B cell (primary cell): ENCODE data around the gene LMO1. TPM values are rescaled to one million over a fixed set of nuclear protein-coding genes. Genes with fewer than 3 reads are reported as not detected.

Source experiments
- ATAC-seq: fragments of 200-7000 bp; cut with Tn5 transposase; one replicate; pipeline ENCODE4 v1.10.0; 2021; ENCODE audit warnings: low read depth, mild to moderate bottlenecking, moderate number of reproducible peaks, moderate library complexity
- CTCF ChIA-PET: fragments of 350-600 bp; sonication (Branson Sonifier 250); formaldehyde crosslinking; loops from one replicate; lab custom pipeline; 2021; ENCODE audit warnings: antibody characterized with exemption, inconsistent platforms; lab: Charles Lee
- POLR2A ChIA-PET: fragments of 350-600 bp; sonication (Branson Sonifier 250); formaldehyde crosslinking; loops from one replicate; lab custom pipeline; 2021; ENCODE audit warnings: antibody characterized with exemption; lab: Charles Lee
- DNase-seq: peaks from one replicate; pipeline ENCODE4 v3.0.0; 2013
- H2AFZ ChIP-seq: 2 replicates; pipeline ENCODE4 v1.6.1; 2012; ENCODE audit warnings: mild to moderate bottlenecking, low read depth, low read length; ENCODE audit not compliant: insufficient read depth, poor library complexity, severe bottlenecking
- H3K27ac ChIP-seq, 2 donors: 1 replicate in 1 of 2; 2 replicates in 1 of 2; pipeline ENCODE4 v1.5.1; 2012 to 2013; ENCODE audit warnings: low read length in 2 of 2, mild to moderate bottlenecking in 2 of 2, moderate library complexity in 1 of 2
- H3K27me3 ChIP-seq, 4 experiments: fragments of 200-600 bp in 1 of 4; sonication (generic) in 1 of 4; replicated peaks in 1 of 4; 1 replicate in 2 of 4; 2 replicates in 2 of 4; pipeline versions ENCODE4 v1.6.1 to v1.7.0; 2013 to 2016; ENCODE audit warnings: low read length in 3 of 4, mild to moderate bottlenecking in 2 of 4, mixed read lengths in 1 of 4, moderate library complexity in 1 of 4; ENCODE audit not compliant: insufficient read depth in 4 of 4, control insufficient read depth in 3 of 4; ENCODE audit errors: control extremely low read depth in 1 of 4
- H3K36me3 ChIP-seq, 2 experiments: replicated peaks in 1 of 2; 1 replicate in 1 of 2; 2 replicates in 1 of 2; pipeline versions ENCODE4 v1.6.1 to v1.7.1; 2013; ENCODE audit warnings: low read length in 1 of 2; ENCODE audit not compliant: insufficient read depth in 2 of 2, control insufficient read depth in 1 of 2; ENCODE audit errors: control extremely low read depth in 1 of 2, extremely low read depth in 1 of 2
- H3K4me1 ChIP-seq, 2 donors: fragments of 200-600 bp in 1 of 2; sonication (generic) in 1 of 2; 1 replicate in 1 of 2; 2 replicates in 1 of 2; pipeline versions ENCODE4 v1.5.1 to v1.6.1; 2013 to 2017; ENCODE audit warnings: low read length in 2 of 2; ENCODE audit not compliant: control insufficient read depth in 2 of 2, insufficient read depth in 2 of 2
- H3K4me2 ChIP-seq: replicated peaks from 2 replicates; pipeline ENCODE3; 2012; ENCODE audit warnings: mild to moderate bottlenecking, low read depth, low read length; ENCODE audit not compliant: poor library complexity, severe bottlenecking
- H3K4me3 ChIP-seq, 5 experiments: fragments of 200-600 bp in 1 of 5; sonication (generic) in 1 of 5; 1 replicate in 3 of 5; 2 replicates in 2 of 5; pipeline versions ENCODE4 v1.5.1 to v1.7.0; 2011 to 2016; ENCODE audit warnings: low read length in 4 of 5, mild to moderate bottlenecking in 4 of 5, low read depth in 2 of 5, control low read depth in 1 of 5, moderate library complexity in 1 of 5; ENCODE audit not compliant: insufficient read depth in 1 of 5; ENCODE audit errors: control extremely low read depth in 1 of 5, extremely low read depth in 1 of 5
- H3K79me2 ChIP-seq: fragments of 200-600 bp; sonication (generic); one replicate; pipeline ENCODE4 v1.6.0; 2016; ENCODE audit warnings: low read length; ENCODE audit not compliant: control insufficient read depth, insufficient read depth
- H3K9ac ChIP-seq: fragments of 200-600 bp; sonication (generic); 2 replicates; pipeline ENCODE4 v1.6.1; 2017; ENCODE audit warnings: mild to moderate bottlenecking, low read length, moderate library complexity
- H3K9me3 ChIP-seq, 3 donors: one replicate each; pipeline versions ENCODE4 v1.6.1 to v1.7.1; 2013; ENCODE audit warnings: low read length in 2 of 3; ENCODE audit not compliant: control insufficient read depth in 2 of 3, insufficient read depth in 1 of 3; ENCODE audit errors: control extremely low read depth in 1 of 3
- H4K20me1 ChIP-seq: 2 replicates; pipeline ENCODE4 v1.6.0; 2012; ENCODE audit warnings: mild to moderate bottlenecking, low read length; ENCODE audit not compliant: insufficient read depth, control insufficient read depth, poor library complexity, severe bottlenecking
- H3K27ac Mint-ChIP-seq: one replicate; pipeline ENCODE4 v1.8.0; 2021; ENCODE audit warnings: mixed read lengths
- H3K27me3 Mint-ChIP-seq: one replicate; pipeline ENCODE4 v1.8.0; 2021; ENCODE audit warnings: mixed read lengths
- H3K4me1 Mint-ChIP-seq: one replicate; pipeline ENCODE4 v1.8.0; 2021; ENCODE audit warnings: mixed read lengths
- H3K4me3 Mint-ChIP-seq: one replicate; pipeline ENCODE4 v1.8.0; 2021; ENCODE audit warnings: mixed read lengths
- H3K9me3 Mint-ChIP-seq: one replicate; pipeline ENCODE4 v1.8.0; 2022; ENCODE audit warnings: mixed read lengths; ENCODE audit not compliant: insufficient read depth
- EZH2 ChIP-seq: IDR thresholded peaks from 2 replicates; pipeline ENCODE4 v1.6.1; 2012; ENCODE audit warnings: borderline replicate concordance, low read depth, mild to moderate bottlenecking, moderate library complexity, low read length; ENCODE audit not compliant: insufficient read depth, poor library complexity, severe bottlenecking
- WGBS: methylation state at CpG from one replicate; pipeline ENCODE4 v1.1.5; 2013; ENCODE audit warnings: missing lambda C conversion rate; ENCODE audit not compliant: insufficient coverage; 5-methylcytosine and 5-hydroxymethylcytosine counted together
- intact Hi-C: fragments of 100-400 bp; cut with micrococcal nuclease; formaldehyde crosslinking; loops from one replicate; pipeline ENCODE4 v1.10.0; 2022
- polyA plus RNA-seq: library from polyadenylated mRNA; depleted of rRNA; stranded (reverse); fragments of >200 nt; gene quantifications from 2 replicates; pipeline ENCODE4 v1.2.3, GENCODE V29; 2012
- total RNA-seq, 2 donors: library from RNA; stranded (reverse); fragments of 120-200 nt in 1 of 2; gene quantifications; 1 replicate in 1 of 2; 2 replicates in 1 of 2; pipeline versions ENCODE4 v1.2.3 to v1.2.4, GENCODE V29; 2013 to 2022

LMO1 gene
- total and polyA plus RNA-seq, 2 donors (not counting 1 experiment from before 2014, with no cell fraction given) = 0.22 TPM; not detected in 1

DNA sequence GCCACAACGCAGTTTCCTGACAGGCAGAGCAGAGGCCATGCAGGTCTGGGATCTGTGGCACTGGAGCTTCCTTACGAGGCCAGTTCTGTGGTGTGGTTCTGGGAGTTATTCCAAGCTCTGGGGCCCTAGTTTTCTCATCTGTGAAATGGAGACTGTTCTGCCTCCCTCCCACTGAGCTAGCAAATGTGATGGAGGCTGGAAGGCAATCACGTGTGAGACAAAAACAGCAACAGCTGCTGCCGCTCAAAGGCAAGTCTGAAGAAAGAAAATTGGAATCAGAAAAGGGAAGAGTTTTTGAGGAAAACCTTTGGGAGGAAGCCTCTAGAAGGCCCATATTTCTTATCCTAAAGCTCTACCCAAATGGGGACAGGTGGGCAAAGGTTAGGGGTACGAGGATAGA lies 86.5 kb downstream of the LMO1 start:
- Mint-ChIP-seq H3K4me1 (no peaks in the 10 kb centered on the region), H3K9me3 (no peaks in the 10 kb centered on the region), H3K27me3 (peaks cover 41% of the 10 kb centered on the region), H3K27ac (no peak overlapping the region), H3K4me3 (no peak overlapping the region)
- no peaks in the 10 kb centered on the region for H3K79me2 ChIP-seq
- H3K9me3 ChIP-seq = no peaks in the 10 kb centered on the region
- ChIA-PET CTCF (no interaction called here), POLR2A (no interaction called here)
- no peak overlapping the region for H3K4me2 ChIP-seq
- ATAC-seq = no peak
- no peaks in the 10 kb centered on the region for H3K36me3 ChIP-seq
- no peak overlapping the region for H3K9ac ChIP-seq
- H2AFZ ChIP-seq = no peak overlapping the region
- peaks cover 0 to 15% (median 2%) of the 10 kb centered on the region in 4 experiments for H3K27me3 ChIP-seq
- intact Hi-C loops = no loop called here
- H3K4me1 ChIP-seq = no peaks in the 10 kb centered on the region
- no peaks in the 10 kb centered on the region for H4K20me1 ChIP-seq
- no peak overlapping the region for H3K27ac ChIP-seq
- WGBS = 70% methylated on average over 3 of the region's 5 CpGs
- no peak for TF ChIP-seq EZH2
- no peak for DNase-seq
- no peak overlapping the region for H3K4me3 ChIP-seq

Other genes with a start within 250 kb of the LMO1 start
- gene TUB, start 182.7 kb downstream of the LMO1 start, total RNA-seq = 0.10 TPM in 1 of 2 replicates, not detected in the other
- gene TUB, start 182.7 kb downstream of the LMO1 start, polyA plus RNA-seq = 0.03 and 0.06 TPM in 2 replicates
- gene RIC3, start 94.9 kb downstream of the LMO1 start, total RNA-seq = 73.0 and 74.6 TPM in 2 replicates
- 62.4 and 72.4 TPM in 2 replicates for gene RIC3, start 94.9 kb downstream of the LMO1 start, polyA plus RNA-seq